GM21367 (cell line): ENCODE measurements around the gene SLC9A4.
"Not testable (repeated sequence)": the region's sequence is repeated elsewhere in the genome, so short reads cannot be mapped to it uniquely, and the experiment has no call there.

Experiments used
- ATAC-seq: cut with Tn5 transposase; IDR thresholded peaks from one replicate; pipeline ENCODE4 v1.9.1; 2021; ENCODE audit not compliant: unreplicated experiment

SLC9A4 gene

DNA sequence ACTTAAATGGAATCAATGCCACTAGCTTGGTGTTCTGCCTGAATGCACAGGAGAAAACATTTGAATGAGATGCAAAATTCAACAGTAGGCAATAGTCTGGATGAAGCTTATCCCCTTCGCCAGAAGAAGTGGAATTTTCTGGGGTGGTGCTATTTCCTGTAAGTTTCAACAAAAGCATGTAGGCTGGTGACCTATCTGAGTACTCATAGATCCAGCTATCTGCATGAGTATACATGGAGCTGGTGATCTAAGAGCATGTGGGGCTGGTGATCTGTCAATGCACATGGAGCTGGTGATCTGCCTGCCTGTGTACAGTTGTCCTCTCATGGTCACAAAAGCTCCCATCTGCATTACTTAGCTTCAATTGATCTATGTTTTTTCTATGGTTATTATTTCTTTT is 71.2 kb downstream of the SLC9A4 start:
- no peak for ATAC-seq

- no peak for ATAC-seq
Measured at GRCh38 chr2:102547462-102547861, 74.4 kb downstream of the SLC9A4 start.

- ATAC-seq, result no peak
Measured at GRCh38 chr2:102549027-102549426, 76.0 kb downstream of the SLC9A4 start.

DNA sequence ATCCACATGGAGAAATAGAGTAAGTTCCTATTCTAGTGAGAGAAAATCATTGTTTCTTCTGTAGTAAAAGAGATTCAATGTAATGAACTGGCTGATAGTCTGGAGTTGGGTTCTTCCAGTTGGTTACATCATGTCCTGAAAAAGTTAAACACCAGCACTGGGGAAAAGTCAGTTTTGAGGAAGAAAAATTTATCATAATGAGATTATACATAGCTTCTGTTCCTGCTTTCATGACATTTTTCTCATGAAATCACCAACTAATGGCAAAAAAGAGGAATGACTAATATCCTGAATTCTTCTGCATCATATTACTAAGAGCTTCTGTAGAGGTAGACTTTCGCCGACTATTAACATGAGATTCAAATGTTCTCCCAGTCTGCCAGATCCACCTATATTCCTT is 77.1 kb downstream of the SLC9A4 start:
- ATAC-seq, result no peak

- ATAC-seq, result no peak
Measured at GRCh38 chr2:102551329-102552096, 78.5 kb downstream of the SLC9A4 start.

- no peak for ATAC-seq
Measured at GRCh38 chr2:102553601-102554000, 80.6 kb downstream of the SLC9A4 start.

- ATAC-seq, result no peak
Measured at GRCh38 chr2:102558463-102558862, 85.4 kb downstream of the SLC9A4 start.

DNA sequence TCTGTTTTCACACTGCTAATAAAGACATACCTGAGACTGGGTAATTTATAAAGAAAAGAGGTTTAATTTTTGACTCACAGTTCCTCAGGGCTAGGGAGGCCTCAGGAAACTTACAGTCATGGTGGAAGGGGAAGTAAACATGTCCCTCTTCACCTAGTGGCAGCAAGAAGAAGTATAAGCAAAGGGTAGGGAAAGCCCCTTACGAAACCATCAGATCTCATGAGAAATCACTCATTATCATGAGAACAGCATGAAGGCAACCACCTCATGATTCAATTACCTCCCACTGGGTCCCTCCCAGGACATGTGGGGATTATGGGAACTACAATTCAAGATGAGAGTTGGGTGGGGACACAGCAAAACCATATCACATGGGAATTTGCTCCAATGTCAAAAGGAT is 89.5 kb downstream of the SLC9A4 start:
- not testable (repeated sequence) for ATAC-seq

GRCh38 chr2:102575888-102576287 is 102.9 kb downstream of the SLC9A4 start:
- ATAC-seq, result no peak

DNA sequence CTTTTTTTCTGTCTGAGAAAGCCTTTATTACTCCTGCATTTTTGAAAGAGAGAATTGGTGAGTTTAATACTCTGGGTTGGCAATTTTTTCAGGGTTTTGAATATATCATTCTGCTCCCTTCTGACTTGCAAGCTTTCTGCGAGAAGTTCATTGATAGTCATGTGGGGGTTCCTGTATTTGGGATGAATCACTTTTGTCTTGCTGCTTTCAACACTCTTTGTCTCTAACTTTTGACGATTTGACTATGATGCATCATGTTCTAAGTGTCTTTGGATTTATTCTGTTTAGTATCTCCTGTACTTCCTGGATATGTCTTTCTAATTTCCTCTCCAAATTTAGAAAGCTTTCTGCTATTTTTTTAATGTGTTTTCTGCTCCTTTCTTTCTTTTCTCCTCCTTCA is 105.3 kb downstream of the SLC9A4 start:
- no peak for ATAC-seq

GRCh38 chr2:102581911-102582310 is 108.9 kb downstream of the SLC9A4 start:
- no peak for ATAC-seq

GRCh38 chr2:102582845-102583244 is 109.8 kb downstream of the SLC9A4 start:
- no peak for ATAC-seq
